Dermis microvascular lymphatic vessel endothelial cell (primary cell): ENCODE measurements around the gene ROR2. TPM values are rescaled to one million over a fixed set of nuclear protein-coding genes. Genes with fewer than 3 reads are reported as not detected.
"Not testable (repeated sequence)": the region's sequence is repeated elsewhere in the genome, so short reads cannot be mapped to it uniquely, and the experiment has no call there.

ENCODE experiments used
- DNase-seq, 2 donors: peaks; one replicate each; pipeline versions ENCODE4 v3.0.0 to v3.0.0-alpha.2; 2010; ENCODE audit warnings: low read depth in 2 of 2
- total RNA-seq: library from RNA; depleted of rRNA; stranded (reverse); fragments of >200 nt; gene quantifications from 2 replicates; pipeline ENCODE4 v1.2.1, GENCODE V29; 2014

ROR2 gene
- total RNA-seq, 1 donor from 2014 or later = not detected

GRCh38 chr9:91924090-91924489 lies 25.9 kb downstream of the ROR2 start:
- no peak for DNase-seq

- DNase-seq = no peak
Observed at GRCh38 chr9:91923145-91923544, 26.9 kb downstream of the ROR2 start.

GRCh38 chr9:91921371-91921770 lies 28.7 kb downstream of the ROR2 start:
- no peak for DNase-seq

- DNase-seq = no peak
Observed at GRCh38 chr9:91920630-91921350, 29.2 kb downstream of the ROR2 start.

GRCh38 chr9:91919621-91920020 lies 30.4 kb downstream of the ROR2 start:
- DNase-seq = no peak

- no peak for DNase-seq
Observed at GRCh38 chr9:91917436-91917835, 32.6 kb downstream of the ROR2 start.

- DNase-seq = no peak
Observed at GRCh38 chr9:91915524-91916263, 34.3 kb downstream of the ROR2 start.

GRCh38 chr9:91914937-91915336 lies 35.1 kb downstream of the ROR2 start:
- DNase-seq = no peak

- no peak for DNase-seq
Observed at GRCh38 chr9:91914404-91914803, 35.6 kb downstream of the ROR2 start.

GRCh38 chr9:91913986-91914385 lies 36.0 kb downstream of the ROR2 start:
- no peak for DNase-seq

- DNase-seq = no peak
Observed at GRCh38 chr9:91913096-91913495, 36.9 kb downstream of the ROR2 start.

- DNase-seq = no peak
Observed at GRCh38 chr9:91911657-91912056, 38.4 kb downstream of the ROR2 start.

GRCh38 chr9:91909256-91909655 lies 40.8 kb downstream of the ROR2 start:
- DNase-seq = not testable (repeated sequence)

- DNase-seq = no peak
Observed at GRCh38 chr9:91908746-91909145, 41.3 kb downstream of the ROR2 start.

- no peak for DNase-seq
Observed at GRCh38 chr9:91908293-91908623, 41.8 kb downstream of the ROR2 start.

GRCh38 chr9:91907484-91908292 lies 42.3 kb downstream of the ROR2 start:
- DNase-seq = no peak

GRCh38 chr9:91905991-91906469 lies 44.0 kb downstream of the ROR2 start:
- no peak for DNase-seq

- DNase-seq = no peak
Observed at GRCh38 chr9:91905237-91905650, 44.8 kb downstream of the ROR2 start.

- DNase-seq = no peak
Observed at GRCh38 chr9:91904588-91905236, 45.3 kb downstream of the ROR2 start.

GRCh38 chr9:91903126-91903911 lies 46.7 kb downstream of the ROR2 start:
- DNase-seq = no peak
